Left ventricle myocardium superior (tissue), 1 donor: ENCODE data around the gene ITPRID1. TPM values are rescaled to one million over a fixed set of nuclear protein-coding genes. Genes with fewer than 3 reads are reported as not detected.
"Not testable (repeated sequence)": the region's sequence is repeated elsewhere in the genome, so short reads cannot be mapped to it uniquely, and the experiment has no call there.

Source experiments
- ATAC-seq: fragments of 200-7000 bp; cut with Tn5 transposase; one replicate; pipeline ENCODE4 v1.9.1; 2020; ENCODE audit warnings: mild to moderate bottlenecking, moderate library complexity
- DNase-seq: peaks from one replicate; pipeline ENCODE4 v3.0.0-alpha.2; 2020
- intact Hi-C: fragments of 100-400 bp; cut with micrococcal nuclease; formaldehyde crosslinking; loops from one replicate; pipeline ENCODE4 v1.11.0; 2022
- total RNA-seq: library from RNA; stranded (reverse); fragmentation: NEBNext Ultra II Directional; extraction: Animal tissue kit (Norgen Biotek cat#: 25700); gene quantifications from one replicate; pipeline ENCODE4 v1.2.1, GENCODE V29; 2021
- donor health status: DM: no; HTN: yes; CAD: no; lungs with severe emphysema.

The ITPRID1 gene
- total RNA-seq, 1 donor from 2014 or later: not detected

DNA sequence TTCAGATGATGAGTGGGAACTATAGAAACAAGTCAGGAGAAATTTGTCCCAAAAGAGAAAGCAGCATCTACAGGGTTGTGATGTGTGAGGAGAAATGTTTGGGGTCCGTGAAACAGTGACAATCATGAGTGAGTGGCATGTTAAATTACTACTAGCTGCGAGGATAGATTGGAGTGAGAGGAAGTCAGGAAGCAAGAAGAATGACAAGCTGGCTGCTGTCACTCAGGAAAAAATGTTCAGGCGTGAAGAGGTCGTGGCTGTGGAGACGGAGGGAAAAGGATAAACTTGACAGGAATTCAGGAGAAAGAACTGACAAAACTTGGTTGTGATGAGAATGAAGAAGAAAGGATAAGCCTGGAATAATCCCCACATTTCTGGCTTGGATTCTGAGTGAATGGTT lies 5.1 kb upstream of the ITPRID1 start:
- ATAC-seq: no peak
- intact Hi-C loops: no loop called here
- DNase-seq: no peak

DNA sequence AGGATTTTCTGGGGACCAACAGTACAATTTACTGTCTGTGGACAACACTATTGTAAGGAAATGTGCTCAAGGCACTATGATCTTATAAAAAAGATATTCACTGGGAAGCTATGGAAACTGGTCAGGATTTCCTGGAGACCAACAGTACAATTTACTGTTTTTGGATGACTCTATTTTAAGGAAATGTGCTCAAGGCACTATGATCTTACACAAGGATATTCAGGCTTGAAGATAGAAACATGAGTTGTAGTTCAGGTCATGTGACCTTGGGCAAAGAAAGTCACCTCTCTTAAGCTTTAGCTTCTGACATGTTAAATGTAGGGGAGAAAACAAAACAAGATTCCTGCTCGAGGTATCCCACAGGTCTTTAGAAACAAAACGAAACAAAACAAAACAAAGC lies 1.7 kb upstream of the ITPRID1 start:
- ATAC-seq (no peak), DNase-seq (no peak)
- intact Hi-C loops: no loop called here

DNA sequence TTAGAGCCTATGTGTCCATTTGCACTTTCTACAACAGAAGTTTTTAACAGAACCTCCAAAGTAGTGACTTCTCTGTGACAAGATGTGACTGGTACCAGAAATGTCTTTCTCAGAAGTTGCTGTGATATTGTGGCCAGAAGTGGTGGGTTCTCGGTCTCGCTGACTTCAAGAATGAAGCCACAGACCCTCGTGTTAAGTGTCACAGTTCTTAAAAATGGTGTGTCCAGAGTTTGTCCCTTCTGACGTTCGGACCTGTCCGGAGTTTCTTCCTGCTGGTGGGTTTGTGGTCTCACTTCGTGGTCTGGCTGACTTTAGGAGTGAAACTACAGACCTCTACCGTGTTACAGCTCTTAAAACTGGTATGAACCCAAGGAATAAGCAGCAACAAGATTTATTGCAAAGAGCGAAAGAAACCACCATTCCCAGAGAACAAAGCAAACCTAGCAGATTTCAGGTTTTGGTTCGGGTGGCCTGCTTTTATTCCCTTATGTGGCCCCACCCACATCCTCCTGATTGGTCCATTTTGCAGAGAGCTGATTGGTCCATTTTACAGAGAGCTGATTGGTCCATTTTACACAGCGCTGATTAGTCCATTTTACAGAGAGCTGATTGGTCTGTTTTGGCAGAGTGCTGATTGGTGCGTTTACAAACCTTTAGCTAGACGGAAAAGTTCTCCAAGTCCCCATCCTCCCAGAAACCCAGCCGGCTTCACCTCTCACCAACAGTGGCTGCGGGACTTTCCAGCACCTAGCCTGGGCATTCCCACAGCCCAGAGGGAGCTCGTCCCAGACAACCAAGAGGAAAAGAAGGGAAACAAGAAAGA lies 3.0 kb downstream of the ITPRID1 start:
- intact Hi-C loops: no loop called here
- ATAC-seq: no peak
- DNase-seq: no peak

- no peak for ATAC-seq
- DNase-seq: no peak
- intact Hi-C loops: no loop called here
These were observed 3.6 kb downstream of the ITPRID1 start for GRCh38 chr7:31517513-31517912.

DNA sequence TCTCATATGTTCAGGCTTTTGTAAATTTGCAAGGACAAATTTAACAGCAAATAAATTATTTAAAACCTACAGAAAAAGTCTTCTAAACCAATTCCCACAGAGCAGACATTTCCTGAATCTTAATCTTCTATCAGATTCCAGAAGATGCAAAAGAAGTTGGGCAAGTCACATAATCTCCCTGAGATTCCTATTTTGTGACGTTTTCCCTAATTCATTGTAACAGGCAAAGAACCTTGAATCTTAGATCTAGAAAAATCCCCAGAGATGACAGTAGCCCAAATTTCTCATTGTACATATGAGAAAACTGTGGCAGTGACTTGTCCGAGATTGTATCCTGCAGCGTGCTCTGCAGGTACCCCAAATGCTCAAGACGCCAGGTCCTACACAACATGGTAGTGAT lies 4.9 kb downstream of the ITPRID1 start:
- ATAC-seq (no peak), DNase-seq (no peak)
- intact Hi-C loops: no loop called here

DNA sequence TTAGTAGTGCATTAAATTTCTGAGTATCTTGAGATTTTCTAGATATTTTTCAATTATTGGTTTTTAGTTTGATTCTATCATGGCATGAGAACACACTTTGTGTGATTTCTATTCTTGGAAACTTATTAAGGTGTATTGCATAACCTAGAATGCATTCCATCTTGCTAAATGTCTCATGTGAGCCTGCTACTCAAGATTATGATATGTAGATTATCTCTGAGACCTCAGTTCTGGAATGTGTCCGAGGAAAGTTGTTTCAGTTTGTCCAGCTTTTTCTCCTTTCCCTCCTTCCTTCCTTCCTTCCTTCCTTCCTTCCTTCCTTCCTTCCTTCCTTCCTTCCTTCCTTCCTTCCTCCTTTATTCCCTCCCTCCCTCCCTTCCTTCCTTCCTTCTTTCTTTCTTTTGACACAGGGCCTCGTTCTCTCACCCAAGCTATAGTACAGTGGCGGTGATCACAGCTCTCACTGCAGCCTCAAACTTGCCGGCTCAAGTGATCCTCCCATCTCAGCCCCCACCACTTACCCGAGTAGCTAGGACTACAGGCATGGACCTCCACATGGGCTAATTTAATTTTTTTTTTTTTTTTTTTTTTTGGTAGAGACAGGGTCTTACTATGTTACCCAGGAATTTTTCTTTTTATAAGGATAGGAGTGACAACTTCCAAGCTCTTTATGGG lies 7.6 kb downstream of the ITPRID1 start:
- DNase-seq (no peak), ATAC-seq (no peak)
- intact Hi-C loops: no loop called here

DNA sequence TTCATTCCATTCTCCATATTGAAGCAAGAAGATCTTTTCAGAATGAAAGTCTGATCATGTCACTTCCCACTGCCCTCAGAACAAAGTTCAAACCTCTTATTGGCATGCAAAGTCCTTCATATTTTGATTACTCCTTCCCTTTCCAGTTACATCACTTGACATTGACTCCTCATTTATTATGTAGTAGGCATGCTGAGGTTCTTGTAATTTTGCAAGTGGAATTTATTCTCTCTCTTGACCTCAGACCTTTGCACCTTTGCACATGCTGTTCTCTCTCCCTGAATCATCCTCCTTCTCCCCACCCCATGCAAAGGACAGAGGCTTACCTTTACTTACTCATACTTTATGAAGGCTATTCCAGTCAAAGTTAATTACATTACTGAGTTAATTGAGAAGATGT lies 13.0 kb downstream of the ITPRID1 start:
- no peak for DNase-seq

DNA sequence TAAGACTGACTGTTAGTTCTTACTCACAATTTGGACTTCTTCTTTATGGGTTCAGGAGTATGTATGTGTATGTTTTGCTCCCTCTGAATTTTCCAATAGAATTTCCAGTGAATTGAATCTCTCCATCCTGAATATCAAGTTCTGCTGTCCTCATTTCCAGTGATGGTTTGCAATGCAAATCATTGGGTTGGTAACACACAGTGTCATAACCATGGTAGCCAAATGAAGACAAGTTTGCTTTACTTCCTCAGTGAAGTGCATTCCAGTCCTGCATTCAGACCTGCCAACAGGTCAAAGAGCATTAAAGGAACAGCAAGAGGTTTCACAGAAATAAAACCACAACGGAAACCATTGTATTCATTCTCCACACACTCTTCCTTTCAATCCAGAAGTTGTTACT lies 15.2 kb downstream of the ITPRID1 start:
- no peak for DNase-seq
- ATAC-seq: no peak

More for the DNA sequence above, 13.0 kb downstream of the ITPRID1 start:
- no peak for ATAC-seq
- intact Hi-C loops: no loop called here

GRCh38 chr7:31540651-31541185 lies 26.8 kb downstream of the ITPRID1 start:
- DNase-seq, ATAC-seq, intact Hi-C loops: not testable (repeated sequence)

More for the DNA sequence above, 15.2 kb downstream of the ITPRID1 start:
- intact Hi-C loops: no loop called here

DNA sequence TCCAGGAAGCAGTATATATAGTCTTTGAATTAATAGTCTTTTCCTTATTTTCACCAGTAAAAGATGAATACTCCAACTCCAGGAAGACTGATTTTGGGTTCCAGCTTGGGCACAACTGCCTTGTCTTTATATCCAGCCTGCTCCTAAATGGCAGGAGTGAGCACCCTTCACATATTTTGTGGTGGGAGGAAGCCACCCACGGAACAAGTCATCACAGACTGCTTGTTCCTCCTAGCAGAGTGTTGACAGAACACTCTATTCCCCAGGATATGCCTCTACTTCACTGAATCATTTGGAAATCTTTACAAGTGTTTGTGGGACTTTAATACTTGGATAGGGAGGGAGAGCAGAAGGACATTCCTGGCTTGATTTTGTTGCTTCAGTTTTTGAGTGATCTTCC lies 31.7 kb downstream of the ITPRID1 start:
- ATAC-seq: no peak
- no peak for DNase-seq
- intact Hi-C loops: no loop called here

DNA sequence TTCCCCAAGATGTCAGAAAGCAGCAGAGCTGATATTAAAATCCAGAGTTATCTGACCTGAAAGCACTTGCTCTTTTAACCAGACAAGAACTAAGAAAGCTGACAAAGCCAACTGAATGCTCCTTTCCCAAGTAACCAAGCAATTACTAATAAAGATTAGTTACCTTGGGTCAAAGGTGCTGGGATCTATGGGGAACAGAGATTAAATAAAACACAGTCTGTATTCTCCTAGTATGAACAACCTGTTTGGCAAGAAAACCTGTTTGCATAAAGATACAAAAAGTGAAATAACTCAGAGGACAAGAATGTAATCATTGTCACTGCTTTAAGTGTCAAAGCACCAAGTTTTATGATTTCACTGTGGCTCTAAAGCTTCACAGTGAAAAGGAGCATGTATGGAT lies 35.7 kb downstream of the ITPRID1 start:
- DNase-seq (no peak), ATAC-seq (no peak)
- intact Hi-C loops: no loop called here

DNA sequence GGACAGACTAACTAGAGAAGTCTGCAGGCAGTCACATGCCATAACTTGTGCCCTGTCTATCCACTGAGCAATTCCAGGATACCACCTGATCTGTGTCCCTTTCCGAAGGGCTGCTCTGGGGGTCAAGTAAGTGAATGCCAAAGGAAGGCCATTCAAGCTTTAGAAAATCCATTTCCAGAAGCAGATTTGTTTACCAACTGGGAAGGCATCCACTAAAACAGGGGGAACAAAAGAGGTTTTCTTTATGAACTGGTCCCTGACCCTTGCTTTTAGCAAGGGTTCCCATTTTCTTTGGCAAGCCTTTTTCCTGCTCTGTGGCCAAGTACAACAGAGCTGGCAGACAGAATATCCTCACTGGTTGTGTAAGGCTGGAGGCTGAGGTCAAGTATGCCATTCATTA lies 36.5 kb downstream of the ITPRID1 start:
- DNase-seq (no peak), ATAC-seq (no peak)
- intact Hi-C loops: no loop called here

- ATAC-seq: no peak
- DNase-seq: no peak
- intact Hi-C loops: no loop called here
These were observed 39.8 kb downstream of the ITPRID1 start for GRCh38 chr7:31553661-31554081.

DNA sequence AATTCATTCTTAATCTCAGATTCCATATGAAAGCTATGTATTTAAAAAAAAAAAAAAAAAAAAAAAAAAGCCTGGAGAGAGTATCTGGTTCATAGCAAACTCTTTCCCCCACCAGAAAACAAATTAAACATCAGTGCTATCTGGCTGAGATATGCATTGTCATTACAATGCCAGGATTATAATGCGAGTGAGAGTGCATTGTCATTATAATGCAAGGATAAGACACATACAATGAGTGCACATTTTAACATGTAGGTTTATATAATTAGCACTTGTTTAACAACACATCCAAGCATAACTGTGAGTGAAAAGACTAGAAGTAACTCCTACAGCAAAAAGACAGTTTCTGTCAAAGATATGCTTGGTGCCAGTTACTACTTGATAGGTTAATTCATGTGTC lies 48.1 kb downstream of the ITPRID1 start:
- DNase-seq (no peak), ATAC-seq (no peak)
- intact Hi-C loops: no loop called here

GRCh38 chr7:31563522-31563921 lies 49.6 kb downstream of the ITPRID1 start:
- DNase-seq (no peak), ATAC-seq (no peak)
- intact Hi-C loops: no loop called here

DNA sequence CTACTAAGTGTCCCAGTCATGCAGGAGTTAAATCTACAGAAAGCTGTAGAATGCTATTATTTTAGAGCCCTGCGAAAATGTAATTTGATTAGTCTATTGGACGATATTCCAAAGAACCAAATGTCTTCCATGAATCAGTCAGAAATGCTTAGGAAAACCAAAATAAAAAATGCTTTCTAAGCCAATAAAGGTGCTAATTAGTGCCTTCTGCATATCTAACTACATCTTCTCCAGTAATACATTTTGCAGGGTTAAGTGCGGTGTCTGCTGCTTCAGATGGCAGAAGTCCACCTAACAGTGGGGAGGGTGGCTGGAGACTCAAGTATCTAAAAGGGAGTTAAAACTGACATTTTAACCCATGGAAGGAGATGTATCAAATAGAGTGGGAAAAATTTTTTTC lies 50.1 kb downstream of the ITPRID1 start:
- ATAC-seq: no peak
- intact Hi-C loops: no loop called here
- DNase-seq: no peak

DNA sequence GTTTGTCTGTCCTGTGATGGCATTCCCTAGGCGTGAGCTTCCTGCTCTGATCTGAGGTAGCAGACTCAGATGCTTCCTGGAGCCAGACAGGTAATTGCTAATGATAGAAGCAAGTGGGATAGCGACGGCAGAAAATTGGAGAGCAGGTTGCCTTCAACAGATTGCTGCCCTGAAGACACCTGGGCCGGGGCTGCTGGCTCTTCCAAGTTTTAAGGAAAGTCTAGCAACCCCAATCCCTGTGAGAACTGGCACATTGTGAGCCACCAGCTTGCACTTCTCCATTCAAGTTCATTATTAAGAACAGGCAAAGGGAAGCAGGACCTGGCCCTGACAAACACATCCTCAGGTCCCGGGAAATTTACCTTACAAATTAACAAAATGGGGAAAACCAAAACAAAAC lies 50.8 kb downstream of the ITPRID1 start:
- no peak for DNase-seq
- intact Hi-C loops: no loop called here
- no peak for ATAC-seq

GRCh38 chr7:31569528-31569927 lies 55.6 kb downstream of the ITPRID1 start:
- DNase-seq (no peak), ATAC-seq (no peak)
- intact Hi-C loops: no loop called here

GRCh38 chr7:31583526-31583925 lies 69.6 kb downstream of the ITPRID1 start:
- DNase-seq (no peak), ATAC-seq (no peak)
- intact Hi-C loops: no loop called here

DNA sequence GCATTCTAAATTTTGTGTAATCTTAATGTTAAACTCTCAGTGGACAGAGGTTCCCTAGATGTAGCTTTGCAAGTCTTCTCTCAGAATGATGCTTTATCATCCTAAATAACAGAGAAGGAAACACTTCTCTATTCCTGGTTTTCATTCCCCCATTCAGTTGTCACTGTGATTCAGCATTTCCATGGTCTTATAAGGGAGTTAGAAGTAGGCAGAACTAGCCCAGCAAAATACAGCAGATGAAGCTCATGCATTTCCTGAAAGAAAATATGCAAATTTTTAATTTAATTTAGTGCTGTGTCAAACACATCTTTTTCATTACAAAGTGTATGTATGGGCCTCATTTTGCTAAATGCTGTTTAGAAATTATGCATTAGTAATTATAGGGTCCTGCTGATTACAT lies 70.1 kb downstream of the ITPRID1 start:
- DNase-seq: no peak
- no peak for ATAC-seq
- intact Hi-C loops: no loop called here

DNA sequence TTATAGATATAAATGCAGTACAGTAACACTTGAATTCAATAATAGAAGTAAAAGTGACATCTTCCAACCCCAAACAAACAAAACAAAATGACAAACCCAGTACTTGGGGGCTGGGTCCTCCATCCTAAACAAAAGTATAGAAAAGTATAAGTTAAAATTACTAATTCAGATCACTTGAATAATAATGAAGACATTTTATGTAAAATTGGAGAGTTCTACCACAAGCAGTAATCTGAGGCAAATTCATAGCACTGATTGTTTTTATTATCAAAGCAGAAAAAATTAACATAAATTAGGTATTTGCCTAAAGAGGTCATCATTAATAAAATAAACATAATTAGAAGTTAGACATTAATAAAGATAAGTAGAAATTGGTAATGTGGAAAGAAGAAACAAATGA lies 81.5 kb downstream of the ITPRID1 start:
- intact Hi-C loops: no loop called here
- no peak for ATAC-seq

More for the DNA sequence above, 81.5 kb downstream of the ITPRID1 start:
- DNase-seq: no peak
